ENCODE measurements around the gene MMP11. TPM values are rescaled to one million over a fixed set of nuclear protein-coding genes. Genes with fewer than 3 reads are reported as not detected.
A peak's percentile ranks its signal among the peaks of the same experiment; 100 is the strongest.
"Not testable (repeated sequence)": the region's sequence is repeated elsewhere in the genome, so short reads cannot be mapped to it uniquely, and the experiment has no call there.

Gene MMP11
- total RNA-seq: 7.6 TPM

DNA sequence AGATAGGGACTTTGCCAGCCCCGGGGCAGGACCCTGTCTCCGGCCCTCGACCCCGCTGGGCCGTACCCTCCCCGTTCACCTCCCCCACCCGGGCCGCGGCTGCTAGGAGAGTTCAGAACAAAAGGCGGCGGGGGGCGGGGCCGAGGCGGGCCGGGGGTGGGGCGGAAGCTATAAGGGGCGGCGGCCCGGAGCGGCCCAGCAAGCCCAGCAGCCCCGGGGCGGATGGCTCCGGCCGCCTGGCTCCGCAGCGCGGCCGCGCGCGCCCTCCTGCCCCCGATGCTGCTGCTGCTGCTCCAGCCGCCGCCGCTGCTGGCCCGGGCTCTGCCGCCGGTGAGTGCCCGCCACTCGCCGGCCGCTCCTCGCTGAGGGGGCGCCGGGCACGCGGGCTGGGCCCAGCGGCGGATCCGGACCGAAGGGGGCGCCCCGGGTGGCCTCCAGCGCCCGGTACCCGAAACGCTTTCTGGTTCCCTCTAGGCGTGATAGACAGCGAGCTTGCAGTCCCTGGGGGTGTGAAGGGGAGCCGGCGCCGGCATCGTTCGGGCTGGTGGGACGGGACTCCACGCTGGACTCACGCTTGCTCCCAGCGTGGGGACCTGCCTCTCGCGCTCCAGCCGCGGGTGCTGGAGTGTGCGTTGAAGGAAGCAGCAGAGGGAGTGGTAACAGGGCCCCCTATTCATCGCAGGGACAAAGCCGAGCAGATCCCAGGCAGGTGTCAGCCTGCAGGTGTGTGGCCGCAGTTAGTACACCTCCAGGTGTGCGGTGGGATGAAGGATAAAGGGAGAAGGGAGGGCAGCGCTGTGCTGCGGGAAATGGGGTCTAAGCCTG, at the start of gene MMP11:
TSS of gene MMP11 (plus strand) at position 201 of the 825 bp plus-strand sequence. CDS start at position 223, 22 bp downstream.
- H3K36me3 ChIP-seq: no peaks in the 10 kb centered on the region
- no peak for DNase-seq (ENCODE audit: low spot score in 2 of 2)
- H3K4me1 ChIP-seq: peaks cover 0 to 15% of the 10 kb centered on the region in 2 donors
- H3K27me3 ChIP-seq: no peaks in the 10 kb centered on the region
- TF ChIP-seq CTCF (IDR thresholded peaks at IDR 0.05): no peak
- no peaks in the 10 kb centered on the region for H3K9me3 ChIP-seq
- peak within 1 kb of the TSS; percentile 59 to 69 for H3K4me3 ChIP-seq
- intact Hi-C loops (cut with DNase I): loop anchor here (2.0 kb wide), 1 partner anchor 16 kb away; no protein-coding TSS in a partner anchor
- no peak within 1 kb of the TSS for H3K27ac ChIP-seq

- H3K4me1 ChIP-seq; H3K27ac ChIP-seq; intact Hi-C loops (cut with DNase I); H3K27me3 ChIP-seq; H3K4me3 ChIP-seq; H3K9me3 ChIP-seq; H3K36me3 ChIP-seq; DNase-seq (ENCODE audit: low spot score in 2 of 2): not testable (repeated sequence)
These were observed 44.5 kb upstream of the MMP11 start for GRCh38 chr22:23728108-23728507.

- intact Hi-C loops (cut with DNase I): no loop called here
These were observed 35.0 kb upstream of the MMP11 start for GRCh38 chr22:23737696-23738095.

DNA sequence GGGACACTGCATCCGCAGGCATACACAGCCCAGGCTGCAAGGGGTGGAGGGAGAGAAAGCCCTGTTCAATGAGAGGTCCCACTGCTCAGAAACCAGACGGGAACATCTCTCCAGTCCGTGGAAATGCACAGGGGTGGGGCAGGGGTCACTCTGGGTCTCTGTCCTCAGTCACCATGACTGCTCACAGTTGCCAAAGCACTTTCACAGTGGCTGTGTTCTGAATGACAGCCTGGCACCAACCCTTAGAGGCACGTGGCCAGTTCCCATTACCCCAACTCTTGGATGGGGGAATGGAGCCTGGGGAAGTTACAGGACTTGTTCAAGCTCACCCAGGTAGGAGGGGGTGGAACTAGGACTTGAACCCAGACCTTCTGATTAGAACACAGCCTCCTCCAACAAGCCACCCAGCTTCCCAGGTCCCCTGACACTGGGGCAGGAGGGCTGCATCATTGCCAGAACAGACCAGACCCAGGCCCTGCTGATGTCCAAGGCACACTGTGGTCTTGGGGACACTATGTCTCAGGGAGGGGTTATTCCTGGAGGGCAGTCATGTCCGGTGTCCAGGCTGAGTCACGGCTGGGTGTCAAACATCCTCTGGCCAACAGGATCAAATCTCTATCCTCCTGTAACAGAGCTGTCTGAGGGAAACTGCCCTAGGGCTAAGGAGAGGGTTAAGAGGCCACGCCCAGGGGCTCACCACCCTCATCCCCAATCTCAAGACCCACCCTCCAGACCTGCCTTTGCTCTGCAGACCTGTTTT, 30.0 kb upstream of the MMP11 start:
- TF ChIP-seq CTCF (IDR thresholded peaks at IDR 0.05): no peak
- no peaks in the 10 kb centered on the region for H3K9me3 ChIP-seq
- no peak for DNase-seq (ENCODE audit: low spot score in 2 of 2)
- no peaks in the 10 kb centered on the region for H3K27me3 ChIP-seq
- peaks cover 0 to 5% of the 10 kb centered on the region in 2 donors for H3K4me1 ChIP-seq
- peak overlapping the region; percentile 49 to 57 for H3K27ac ChIP-seq
- no peak overlapping the region for H3K4me3 ChIP-seq
- intact Hi-C loops (cut with DNase I): no loop called here
- H3K36me3 ChIP-seq: peaks cover 31 to 47% of the 10 kb centered on the region in 2 donors

More at GRCh38 chr22:23737696-23738095, 35.0 kb upstream of the MMP11 start:
- Histone ChIP-seq H3K27ac (no peak overlapping the region), H3K36me3 (peaks cover 10 to 18% of the 10 kb centered on the region in 2 donors), H3K4me1 (peaks cover 0 to 2% of the 10 kb centered on the region in 2 donors), H3K9me3 (no peaks in the 10 kb centered on the region), H3K4me3 (no peak overlapping the region), H3K27me3 (no peaks in the 10 kb centered on the region)
- no peak for TF ChIP-seq CTCF (IDR thresholded peaks at IDR 0.05)
- no peak for DNase-seq (ENCODE audit: low spot score in 2 of 2)

- H3K4me1 ChIP-seq: peaks cover 0 to 5% of the 10 kb centered on the region in 2 donors
- no peak for TF ChIP-seq CTCF (IDR thresholded peaks at IDR 0.05)
- H3K36me3 ChIP-seq: peaks cover 31 to 47% of the 10 kb centered on the region in 2 donors
- intact Hi-C loops (cut with DNase I): no loop called here
- peak overlapping the region; percentile 49 to 57 for H3K27ac ChIP-seq
- no peaks in the 10 kb centered on the region for H3K27me3 ChIP-seq
- H3K9me3 ChIP-seq: no peaks in the 10 kb centered on the region
- DNase-seq (ENCODE audit: low spot score in 2 of 2): no peak
- H3K4me3 ChIP-seq: no peak overlapping the region
These were observed 29.3 kb upstream of the MMP11 start for GRCh38 chr22:23743303-23743705.

GRCh38 chr22:23744001-23744400, 28.6 kb upstream of the MMP11 start:
- TF ChIP-seq CTCF (IDR thresholded peaks at IDR 0.05): no peak
- Histone ChIP-seq H3K27me3 (no peaks in the 10 kb centered on the region), H3K36me3 (peaks cover 31 to 47% of the 10 kb centered on the region in 2 donors), H3K4me1 (peaks cover 0 to 5% of the 10 kb centered on the region in 2 donors), H3K9me3 (no peaks in the 10 kb centered on the region), H3K4me3 (no peak overlapping the region), H3K27ac (peak overlapping the region in 1 of 2 donors; percentile 49)
- intact Hi-C loops (cut with DNase I): no loop called here
- no peak for DNase-seq (ENCODE audit: low spot score in 2 of 2)

Data from ascending aorta (tissue), 2 donors.